CD4-positive, alpha-beta T cell treated with Interleukin-6 at 100 ng/mL for 8 hours (primary cell): ENCODE data around the gene IGFBP1.

Source experiments
- DNase-seq: peaks from one replicate; pipeline ENCODE4 v3.0.0-alpha.2; 2020; ENCODE audit warnings: mixed read lengths, low spot score

Gene IGFBP1

DNA sequence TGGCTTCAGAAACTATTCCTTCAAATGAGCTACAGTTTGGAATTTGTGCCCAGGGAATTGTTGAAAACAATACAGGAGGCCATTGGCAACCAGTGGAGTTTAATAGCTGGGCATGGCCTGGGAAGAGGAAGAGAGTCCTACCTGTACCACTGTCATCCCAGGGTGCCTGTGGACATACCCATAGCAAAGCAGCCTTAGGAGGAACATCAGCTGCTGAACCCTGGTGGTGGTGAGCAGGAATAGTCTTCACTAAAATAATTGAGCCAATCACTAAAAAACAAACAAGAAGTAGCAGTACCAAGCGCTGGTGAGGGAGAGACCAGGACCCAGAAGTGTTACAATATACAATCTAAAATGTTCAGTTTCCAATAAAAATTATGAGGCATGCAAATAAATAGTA is 14.5 kb downstream of the IGFBP1 start:
- no peak for DNase-seq

GRCh38 chr7:45909561-45909960 is 21.3 kb downstream of the IGFBP1 start:
- DNase-seq: no peak

DNA sequence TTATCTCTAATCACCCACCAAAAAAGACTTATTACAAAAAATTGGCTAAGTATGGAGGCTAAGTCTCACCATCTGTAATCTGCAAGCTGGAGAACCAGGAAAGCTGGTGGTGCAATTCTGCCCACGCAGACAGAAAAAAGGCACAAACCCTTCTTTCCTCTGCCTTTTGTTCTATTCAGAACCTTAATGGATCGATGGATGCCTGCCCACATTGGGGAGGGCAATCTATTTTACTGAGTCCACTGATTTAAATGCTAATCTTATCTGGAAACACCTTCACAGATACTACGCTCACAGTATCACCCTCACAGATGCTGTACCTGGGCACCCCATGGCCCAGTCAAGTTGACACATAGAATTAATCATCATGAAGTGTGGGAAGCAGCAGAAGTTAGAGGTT is 22.6 kb downstream of the IGFBP1 start:
- DNase-seq: no peak

DNA sequence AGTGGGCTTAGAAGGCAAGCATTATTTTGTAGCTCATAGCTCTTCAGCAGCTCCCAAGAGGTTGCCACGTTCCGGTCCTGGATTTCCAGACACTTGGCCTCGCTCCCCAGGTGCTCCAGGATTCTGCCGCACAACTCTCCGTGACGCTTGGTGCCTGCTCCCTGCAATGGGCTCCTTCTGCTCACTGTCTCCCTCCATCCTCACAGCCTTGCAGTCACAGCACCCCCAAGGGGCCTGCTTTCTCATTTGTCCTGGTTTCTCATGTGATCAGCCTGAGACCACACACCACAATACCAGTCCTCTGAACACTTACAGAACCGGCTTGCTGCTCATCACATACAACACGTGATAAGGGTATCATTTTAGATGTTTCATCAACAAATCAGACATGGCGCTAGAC is 23.0 kb downstream of the IGFBP1 start:
- no peak for DNase-seq

DNA sequence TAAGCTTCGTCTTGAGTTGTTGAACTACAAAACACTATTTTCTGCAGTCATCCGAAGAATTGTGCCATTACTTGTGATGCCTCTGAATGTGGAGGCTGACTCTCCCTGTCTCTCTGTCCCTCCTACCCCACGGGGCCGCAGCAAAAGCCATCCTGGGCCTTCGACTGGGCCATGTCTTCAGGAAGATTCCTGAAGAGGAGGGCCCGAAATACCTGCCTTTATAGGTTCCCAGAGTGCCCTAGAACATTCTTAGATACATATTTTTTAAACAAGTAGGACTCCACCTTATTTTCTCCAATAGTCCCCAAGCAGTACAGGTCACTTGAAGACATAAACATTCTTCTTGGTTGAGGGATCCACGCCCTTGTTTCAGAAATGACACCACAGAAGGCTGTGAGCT is 24.7 kb downstream of the IGFBP1 start:
- DNase-seq: no peak

GRCh38 chr7:45914911-45915310 is 26.6 kb downstream of the IGFBP1 start:
- DNase-seq: no peak

- no peak for DNase-seq
Measured at GRCh38 chr7:45915606-45916005, 27.3 kb downstream of the IGFBP1 start.

DNA sequence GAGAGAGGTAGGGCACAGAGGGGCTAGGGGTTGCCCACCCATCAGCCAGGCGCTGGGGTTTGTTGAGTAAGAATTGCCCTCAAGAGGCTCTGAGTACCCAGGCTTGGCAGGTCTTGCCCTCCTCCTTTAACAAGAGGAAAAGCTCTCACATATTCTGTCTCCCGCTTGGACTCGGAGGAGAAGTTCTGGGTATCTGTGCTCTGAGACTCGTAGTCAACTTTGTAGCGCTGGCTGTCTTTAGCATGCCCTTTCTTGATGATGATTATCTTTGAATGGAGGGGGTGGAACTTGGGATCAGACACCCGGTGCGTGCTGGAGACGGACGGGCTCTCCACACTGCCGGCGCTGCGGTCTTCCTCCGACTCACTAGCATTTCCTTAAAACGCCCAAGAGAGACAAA is 28.8 kb downstream of the IGFBP1 start:
- no peak for DNase-seq

DNA sequence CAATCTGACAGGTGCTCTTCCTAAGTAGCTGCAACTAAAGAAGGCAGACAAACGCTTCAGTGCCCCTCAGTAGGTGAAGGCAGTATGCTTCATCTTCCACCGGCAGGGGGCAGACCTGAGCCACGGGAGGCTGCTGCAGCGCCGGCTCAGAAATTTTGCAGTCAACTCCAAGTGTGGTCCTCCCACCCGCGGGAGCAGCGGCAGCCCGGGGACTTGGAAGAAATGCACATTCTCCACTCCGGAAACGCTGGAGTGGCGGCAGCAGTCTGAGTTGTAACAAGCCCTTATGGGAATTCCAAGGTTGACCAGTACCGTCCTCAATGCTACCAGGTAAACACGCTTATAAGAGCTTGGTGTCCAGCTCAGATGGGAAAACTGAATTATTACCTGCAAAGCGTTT is 29.4 kb downstream of the IGFBP1 start:
- peak; percentile 57 for DNase-seq

DNA sequence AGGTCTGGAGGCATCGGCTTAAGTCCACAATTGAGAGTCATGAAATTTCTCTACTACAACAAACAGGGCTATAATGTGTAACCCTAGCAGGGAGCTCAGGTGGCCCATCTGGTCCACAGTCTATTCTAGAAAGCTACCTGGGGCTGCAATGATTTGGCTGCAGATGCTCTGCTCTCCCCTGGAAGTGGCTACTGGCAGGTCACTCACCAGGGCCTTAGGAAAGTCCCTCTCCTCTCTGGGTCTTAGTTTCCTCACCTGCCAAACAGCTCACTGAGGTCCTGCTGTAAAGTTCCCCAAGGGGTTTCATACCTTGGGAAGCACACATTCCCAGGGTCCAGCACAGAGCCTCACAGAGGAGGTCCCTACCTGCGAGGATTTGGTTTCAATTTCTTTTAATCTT is 30.3 kb downstream of the IGFBP1 start:
- DNase-seq: no peak

DNA sequence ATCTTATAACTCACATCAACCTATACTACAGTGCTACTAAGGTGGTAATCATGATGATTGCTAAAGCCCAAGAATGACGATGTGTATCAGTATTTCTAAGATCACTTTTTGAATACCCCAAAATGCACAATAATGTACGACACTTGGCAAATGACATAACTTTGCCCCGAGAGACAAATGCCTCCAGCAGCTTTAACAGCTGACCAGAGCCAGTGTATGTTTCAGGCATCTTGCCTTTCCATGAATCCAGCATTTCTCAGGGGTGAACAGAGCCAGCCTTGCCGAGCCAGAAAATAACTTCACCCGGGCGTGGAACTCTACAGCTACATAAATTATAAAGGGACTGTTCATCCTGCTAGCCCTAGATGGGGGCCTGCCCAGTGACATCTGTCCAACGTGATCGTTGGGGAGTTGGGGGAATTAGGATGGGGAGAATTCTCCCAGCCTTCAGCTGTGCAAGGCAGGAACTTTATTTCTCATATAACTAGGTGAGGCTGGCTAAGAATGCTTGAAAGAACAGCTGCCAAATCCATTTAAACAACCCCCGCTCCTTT is 31.0 kb downstream of the IGFBP1 start:
- no peak for DNase-seq

- DNase-seq: no peak
Measured at GRCh38 chr7:45919993-45920459, 31.7 kb downstream of the IGFBP1 start.

DNA sequence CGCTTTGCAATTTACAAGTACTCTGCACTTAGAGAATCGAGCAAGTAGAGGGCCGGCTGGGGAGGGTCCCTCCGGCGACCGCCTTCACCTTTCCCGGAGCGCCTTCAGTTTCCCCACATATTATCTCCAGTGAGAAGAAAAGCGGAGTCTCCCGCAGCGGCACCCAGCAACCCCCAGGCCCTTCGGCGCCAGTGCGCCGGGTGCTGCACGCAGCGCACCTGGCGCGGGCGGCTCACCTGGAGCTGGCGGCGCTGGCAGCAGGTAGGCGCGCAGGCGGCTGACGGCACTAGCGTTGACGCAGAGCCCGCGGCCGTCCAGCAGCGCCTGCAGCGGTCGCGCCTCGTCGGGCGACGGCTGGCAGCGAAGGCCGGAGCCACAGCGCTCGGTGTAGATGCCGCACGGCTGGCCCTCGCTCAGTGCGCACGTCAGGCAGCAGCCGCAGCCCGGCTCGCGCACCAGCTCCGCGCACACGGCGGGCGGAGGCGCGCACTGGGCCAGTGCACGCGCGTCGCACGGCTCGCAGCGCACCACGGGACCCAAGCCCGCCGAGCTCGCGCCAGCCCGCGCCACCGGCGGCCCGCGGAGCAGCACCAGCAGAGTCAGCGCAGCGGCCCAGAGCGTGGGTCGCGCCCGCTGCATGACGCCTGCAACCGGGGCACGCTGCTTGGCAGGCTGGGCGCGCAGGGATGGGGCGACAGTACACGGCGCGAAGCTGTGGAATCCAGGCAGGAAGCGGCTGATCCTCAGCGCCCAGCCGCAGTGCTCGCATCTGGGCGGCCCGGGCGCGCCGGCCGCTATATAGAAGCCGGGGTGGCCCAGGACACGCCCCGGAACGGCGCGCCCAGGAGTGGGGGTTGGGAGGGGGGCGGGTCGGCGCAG is 32.5 kb downstream of the IGFBP1 start, which contains the start of gene IGFBP3:
IGFBP3 (minus strand) TSS at position 771 of the 879 bp plus-strand sequence; CDS start at position 639, 132 bp downstream.
- no peak for DNase-seq

GRCh38 chr7:45921381-45921698 is 33.1 kb downstream of the IGFBP1 start:
- no peak for DNase-seq

DNA sequence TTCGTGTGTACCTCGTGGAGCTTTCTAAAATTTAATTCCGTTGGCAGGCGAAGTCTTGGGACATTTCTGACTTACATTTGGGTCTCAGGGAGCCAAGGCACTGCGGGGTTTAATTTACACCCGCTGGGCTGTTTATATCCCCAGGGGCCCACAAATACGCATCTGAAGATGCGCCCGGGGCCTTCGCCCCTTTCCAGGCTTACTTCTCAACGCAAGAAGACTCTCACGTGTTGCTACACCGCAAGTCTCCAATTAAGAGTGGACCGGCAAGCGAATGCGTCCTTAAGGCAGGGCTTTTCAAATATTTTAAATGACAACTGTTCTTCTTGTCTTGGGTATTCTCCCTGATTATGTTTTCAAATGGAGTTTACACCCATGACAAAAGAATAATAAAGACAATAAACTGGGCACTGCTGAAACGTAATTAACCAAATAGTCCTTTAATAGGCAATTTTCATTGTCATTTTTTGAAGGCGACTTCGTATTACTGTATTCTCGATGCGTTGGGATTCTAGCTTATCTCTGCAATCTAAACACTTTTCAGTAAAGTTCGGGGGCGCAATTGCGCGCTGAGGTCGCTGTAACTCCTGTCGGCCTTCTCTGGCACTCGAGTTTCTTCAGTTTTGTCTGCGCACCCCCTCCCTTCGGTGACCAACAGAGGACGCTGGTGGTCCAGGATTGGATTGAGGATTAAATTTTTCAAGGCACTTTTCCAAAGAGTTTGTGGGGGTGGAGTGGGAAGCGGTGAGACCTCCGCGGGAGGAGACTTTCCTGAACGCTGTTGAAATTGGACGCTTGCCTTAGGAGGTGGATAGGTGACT is 33.6 kb downstream of the IGFBP1 start:
- no peak for DNase-seq

DNA sequence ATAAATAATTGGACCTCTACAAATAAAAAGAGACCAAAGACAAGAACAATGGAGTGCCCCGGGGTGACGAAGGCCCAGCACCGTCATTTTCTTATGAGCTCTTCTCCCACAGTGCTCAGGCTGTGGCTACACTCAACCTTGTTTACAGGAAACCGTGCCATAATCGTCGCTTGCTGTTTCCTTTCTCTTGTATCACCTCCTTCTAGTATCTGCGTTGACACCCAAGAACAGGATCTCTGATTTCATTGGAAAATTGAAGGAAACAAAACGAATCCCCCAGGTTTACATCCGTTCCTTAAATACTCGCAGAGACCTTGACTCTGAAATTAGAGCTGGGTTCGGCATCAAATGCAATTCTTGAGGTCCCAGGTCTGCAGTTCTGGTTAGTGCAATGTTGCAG is 34.5 kb downstream of the IGFBP1 start:
- no peak for DNase-seq

DNA sequence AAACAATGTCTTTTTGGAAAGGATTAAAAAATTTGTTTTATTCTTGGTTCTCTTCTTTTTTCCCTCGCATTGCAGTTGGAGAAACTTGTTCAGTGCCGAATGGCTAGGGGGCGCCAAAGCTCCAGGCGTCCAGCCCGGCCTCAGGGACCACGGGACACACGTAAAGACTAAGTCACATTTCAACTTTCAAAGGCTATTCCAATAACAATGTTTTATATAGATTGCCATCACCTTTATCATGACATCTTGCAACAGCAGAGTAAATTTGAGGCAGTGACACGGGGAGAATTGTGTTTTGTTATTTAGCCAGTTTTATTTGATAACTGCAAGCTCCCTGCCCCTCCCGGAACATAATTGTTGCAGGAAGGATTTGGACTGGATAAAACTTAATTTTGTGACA is 35.0 kb downstream of the IGFBP1 start:
- DNase-seq: peak; percentile 26

- no peak for DNase-seq
Measured at GRCh38 chr7:45923818-45924217, 35.5 kb downstream of the IGFBP1 start.

DNA sequence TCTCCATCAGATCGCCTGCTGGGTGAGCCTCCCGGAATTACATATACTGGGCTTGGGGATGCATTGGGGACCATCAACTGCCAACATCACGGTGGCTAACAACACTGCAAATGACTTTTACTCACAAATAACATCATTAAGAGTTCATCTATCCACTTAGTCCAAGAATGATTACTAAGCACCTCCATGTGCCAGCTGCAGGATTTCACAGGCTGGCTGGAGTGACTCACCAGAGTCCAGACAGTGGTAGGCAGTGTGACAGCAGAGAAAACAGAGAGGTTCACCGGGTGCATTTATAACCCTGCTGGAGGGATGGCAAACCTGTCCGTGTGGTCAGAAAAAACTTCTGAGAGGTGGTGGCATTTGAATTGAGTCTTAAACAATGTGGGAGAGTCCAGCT is 36.0 kb downstream of the IGFBP1 start:
- no peak for DNase-seq

GRCh38 chr7:45927721-45928120 is 39.4 kb downstream of the IGFBP1 start:
- DNase-seq: no peak

DNA sequence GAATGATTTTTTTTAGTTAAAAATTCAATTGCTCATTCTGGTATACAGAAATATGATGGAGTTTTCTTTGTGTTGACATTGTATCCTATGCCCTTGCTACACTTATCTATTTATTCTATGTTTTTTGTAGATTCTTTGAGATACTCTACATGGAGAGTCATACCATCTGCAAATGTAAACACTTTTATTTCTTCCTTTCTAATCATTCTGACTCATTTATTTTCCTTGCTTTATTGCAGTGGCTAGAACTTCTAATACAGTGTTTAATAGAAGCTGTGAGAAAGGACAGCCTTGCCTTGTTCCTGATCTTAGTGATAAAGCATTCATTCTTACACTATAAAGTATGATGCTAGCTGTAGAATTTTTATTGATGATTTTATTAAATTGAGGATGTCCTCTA is 42.7 kb downstream of the IGFBP1 start:
- no peak for DNase-seq

- DNase-seq: no peak
Measured at GRCh38 chr7:45937301-45937700, 49.0 kb downstream of the IGFBP1 start.

- DNase-seq: no peak
Measured at GRCh38 chr7:45937862-45938261, 49.6 kb downstream of the IGFBP1 start.
